ENCODE measurements around the gene FCHO1. TPM values are rescaled to one million over a fixed set of nuclear protein-coding genes. Genes with fewer than 3 reads are reported as not detected.

Gene FCHO1
- total and polyA plus RNA-seq, 2 experiments from 2014 or later = 18.5 to 42.3 TPM

GRCh38 chr19:17741456-17741855, 9.8 kb upstream of the FCHO1 start (continued):
- TF ChIP-seq, protein P1, sequence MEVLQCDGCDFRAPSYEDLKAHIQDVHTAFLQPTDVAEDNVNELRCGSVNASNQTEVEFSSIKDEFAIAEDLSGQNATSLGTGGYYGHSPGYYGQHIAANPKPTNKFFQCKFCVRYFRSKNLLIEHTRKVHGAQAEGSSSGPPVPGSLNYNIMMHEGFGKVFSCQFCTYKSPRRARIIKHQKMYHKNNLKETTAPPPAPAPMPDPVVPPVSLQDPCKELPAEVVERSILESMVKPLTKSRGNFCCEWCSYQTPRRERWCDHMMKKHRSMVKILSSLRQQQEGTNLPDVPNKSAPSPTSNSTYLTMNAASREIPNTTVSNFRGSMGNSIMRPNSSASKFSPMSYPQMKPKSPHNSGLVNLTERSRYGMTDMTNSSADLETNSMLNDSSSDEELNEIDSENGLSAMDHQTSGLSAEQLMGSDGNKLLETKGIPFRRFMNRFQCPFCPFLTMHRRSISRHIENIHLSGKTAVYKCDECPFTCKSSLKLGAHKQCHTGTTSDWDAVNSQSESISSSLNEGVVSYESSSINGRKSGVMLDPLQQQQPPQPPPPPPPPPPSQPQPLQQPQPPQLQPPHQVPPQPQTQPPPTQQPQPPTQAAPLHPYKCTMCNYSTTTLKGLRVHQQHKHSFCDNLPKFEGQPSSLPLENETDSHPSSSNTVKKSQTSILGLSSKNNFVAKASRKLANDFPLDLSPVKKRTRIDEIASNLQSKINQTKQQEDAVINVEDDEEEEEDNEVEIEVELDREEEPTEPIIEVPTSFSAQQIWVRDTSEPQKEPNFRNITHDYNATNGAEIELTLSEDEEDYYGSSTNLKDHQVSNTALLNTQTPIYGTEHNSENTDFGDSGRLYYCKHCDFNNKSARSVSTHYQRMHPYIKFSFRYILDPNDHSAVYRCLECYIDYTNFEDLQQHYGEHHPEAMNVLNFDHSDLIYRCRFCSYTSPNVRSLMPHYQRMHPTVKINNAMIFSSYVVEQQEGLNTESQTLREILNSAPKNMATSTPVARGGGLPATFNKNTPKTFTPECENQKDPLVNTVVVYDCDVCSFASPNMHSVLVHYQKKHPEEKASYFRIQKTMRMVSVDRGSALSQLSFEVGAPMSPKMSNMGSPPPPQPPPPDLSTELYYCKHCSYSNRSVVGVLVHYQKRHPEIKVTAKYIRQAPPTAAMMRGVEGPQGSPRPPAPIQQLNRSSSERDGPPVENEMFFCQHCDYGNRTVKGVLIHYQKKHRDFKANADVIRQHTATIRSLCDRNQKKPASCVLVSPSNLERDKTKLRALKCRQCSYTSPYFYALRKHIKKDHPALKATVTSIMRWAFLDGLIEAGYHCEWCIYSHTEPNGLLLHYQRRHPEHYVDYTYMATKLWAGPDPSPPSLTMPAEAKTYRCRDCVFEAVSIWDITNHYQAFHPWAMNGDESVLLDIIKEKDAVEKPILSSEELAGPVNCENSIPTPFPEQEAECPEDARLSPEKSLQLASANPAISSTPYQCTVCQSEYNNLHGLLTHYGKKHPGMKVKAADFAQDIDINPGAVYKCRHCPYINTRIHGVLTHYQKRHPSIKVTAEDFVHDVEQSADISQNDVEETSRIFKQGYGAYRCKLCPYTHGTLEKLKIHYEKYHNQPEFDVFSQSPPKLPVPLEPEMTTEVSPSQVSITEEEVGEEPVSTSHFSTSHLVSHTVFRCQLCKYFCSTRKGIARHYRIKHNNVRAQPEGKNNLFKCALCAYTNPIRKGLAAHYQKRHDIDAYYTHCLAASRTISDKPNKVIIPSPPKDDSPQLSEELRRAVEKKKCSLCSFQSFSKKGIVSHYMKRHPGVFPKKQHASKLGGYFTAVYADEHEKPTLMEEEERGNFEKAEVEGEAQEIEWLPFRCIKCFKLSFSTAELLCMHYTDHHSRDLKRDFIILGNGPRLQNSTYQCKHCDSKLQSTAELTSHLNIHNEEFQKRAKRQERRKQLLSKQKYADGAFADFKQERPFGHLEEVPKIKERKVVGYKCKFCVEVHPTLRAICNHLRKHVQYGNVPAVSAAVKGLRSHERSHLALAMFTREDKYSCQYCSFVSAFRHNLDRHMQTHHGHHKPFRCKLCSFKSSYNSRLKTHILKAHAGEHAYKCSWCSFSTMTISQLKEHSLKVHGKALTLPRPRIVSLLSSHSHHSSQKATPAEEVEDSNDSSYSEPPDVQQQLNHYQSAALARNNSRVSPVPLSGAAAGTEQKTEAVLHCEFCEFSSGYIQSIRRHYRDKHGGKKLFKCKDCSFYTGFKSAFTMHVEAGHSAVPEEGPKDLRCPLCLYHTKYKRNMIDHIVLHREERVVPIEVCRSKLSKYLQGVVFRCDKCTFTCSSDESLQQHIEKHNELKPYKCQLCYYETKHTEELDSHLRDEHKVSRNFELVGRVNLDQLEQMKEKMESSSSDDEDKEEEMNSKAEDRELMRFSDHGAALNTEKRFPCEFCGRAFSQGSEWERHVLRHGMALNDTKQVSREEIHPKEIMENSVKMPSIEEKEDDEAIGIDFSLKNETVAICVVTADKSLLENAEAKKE (CRISPR knock-in tag; IDR thresholded peaks at IDR 0.05) = no peak
- TF ChIP-seq JUNB (IDR thresholded peaks at IDR 0.05; ENCODE audit: unreplicated experiment) (no peak), POLR2AphosphoS5 (IDR thresholded peaks at IDR 0.05; ENCODE audit: low read depth) (no peak), ZNF331 (CRISPR knock-in tag; IDR thresholded peaks at IDR 0.05; ENCODE audit: low read depth) (no peak), CREB1 (CRISPR knock-in tag; IDR thresholded peaks at IDR 0.05; ENCODE audit: low read depth) (no peak)

DNA sequence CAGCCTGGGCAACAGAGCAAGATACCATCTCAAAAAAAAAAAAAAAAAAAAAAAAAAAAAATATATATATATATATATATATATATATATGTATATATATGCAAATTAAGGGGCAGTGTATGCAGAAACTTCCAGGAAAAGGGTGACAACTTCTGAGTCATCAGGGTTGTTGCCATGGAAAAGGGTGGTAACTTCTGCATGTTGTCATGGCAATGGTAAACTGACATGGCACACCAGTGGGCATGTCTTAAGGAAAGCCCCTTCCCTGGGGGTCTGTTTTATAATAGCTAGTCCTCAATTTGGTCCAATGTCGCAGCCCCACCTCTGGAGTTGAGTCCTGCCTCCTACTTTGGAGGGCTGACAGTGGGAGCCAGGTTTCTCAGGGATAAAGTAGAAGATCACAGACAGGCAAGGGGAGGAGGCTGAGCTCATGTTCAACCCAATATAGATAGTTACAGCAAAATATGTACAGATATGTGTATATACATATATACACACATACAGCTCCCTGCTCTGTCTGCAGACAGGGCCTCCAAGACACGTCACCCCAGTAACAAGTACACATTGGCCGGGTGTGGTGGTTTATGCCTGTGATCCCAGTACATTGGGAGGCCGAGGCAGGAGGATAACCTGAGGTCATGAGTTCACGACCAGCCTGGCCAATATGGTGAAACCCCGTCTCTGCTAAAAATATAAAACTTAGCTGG, 7.2 kb upstream of the FCHO1 start:
- Histone ChIP-seq H3K4me1 (ENCODE audit: insufficient read depth) (0 out of 2 replicates have a peak, but pooled peaks cover 2% of the 10 kb centered on the region), H3K9me2 (ENCODE audit: insufficient read depth) (no peaks in the 10 kb centered on the region), H2AFZ (no peak overlapping the region), H3K36me3 (ENCODE audit: insufficient read depth) (no peaks in the 10 kb centered on the region), H4K20me1 (replicated peaks; ENCODE audit: insufficient read depth) (no peaks in the 10 kb centered on the region), H3K27me3 (ENCODE audit: insufficient read depth) (no peaks in the 10 kb centered on the region), H3K4me2 (no peak overlapping the region), H3K4me3 (no peak overlapping the region), H3K27ac (ENCODE audit: low read depth) (no peak overlapping the region), H3K79me2 (replicated peaks; ENCODE audit: insufficient read depth) (no peaks in the 10 kb centered on the region), H3F3A (replicated peaks; ENCODE audit: low read depth) (no peaks in the 10 kb centered on the region)
- H3K36me3 Mint-ChIP-seq (ENCODE audit: low read depth) = peaks cover 10% of the 10 kb centered on the region
- peaks cover 16% of the 10 kb centered on the region for H3K27me3 Mint-ChIP-seq (ENCODE audit: insufficient read depth, low read depth, poor library complexity)
- peaks cover 16% of the 10 kb centered on the region for H3K9me3 Mint-ChIP-seq
- ATAC-seq = no peak
- H3K4me1 Mint-ChIP-seq = peaks cover 4% of the 10 kb centered on the region; the same call in 2 of the 3 replicates
- no peak for DNase-seq (ENCODE audit: low spot score)
- no peak overlapping the region for H3K27ac Mint-ChIP-seq
- H3K4me3 Mint-ChIP-seq = no peak overlapping the region
- TF ChIP-seq POLR2AphosphoS5 (IDR thresholded peaks at IDR 0.05; ENCODE audit: low read depth) (no peak), ZNF114 (CRISPR knock-in tag; IDR thresholded peaks at IDR 0.05) (no peak), STAT1 (IDR thresholded peaks at IDR 0.05; ENCODE audit: unreplicated experiment) (no peak), CREB1 (CRISPR knock-in tag; IDR thresholded peaks at IDR 0.05; ENCODE audit: low read depth) (no peak), EZH2 (IDR thresholded peaks at IDR 0.05; ENCODE audit: low read depth, unreplicated experiment) (no peak), NANOG (IDR thresholded peaks at IDR 0.05; ENCODE audit: borderline replicate concordance) (no peak)
- TF ChIP-seq, protein P1 (CRISPR knock-in tag; IDR thresholded peaks at IDR 0.05) = no peak

Data from GM23338 (cell line).